Stimulated activated CD8-positive, alpha-beta memory T cell treated with anti-CD3 and anti-CD28 coated beads, Interleukin-12 subunit alpha, Interleukin-12 subunit beta, amount 100 ng/mL, for 24 hours (primary cell): ENCODE measurements around the gene NFIB.

Experiments used
- DNase-seq: peaks from one replicate; pipeline ENCODE4 v3.0.0-alpha.2; 2020; ENCODE audit errors: extremely low read depth

The NFIB gene

GRCh38 chr9:14306672-14307660 lies 7.0 kb downstream of the NFIB start:
- no peak for DNase-seq

- DNase-seq: no peak
Observed at GRCh38 chr9:14306188-14306587, 7.8 kb downstream of the NFIB start.

GRCh38 chr9:14304259-14304658 lies 9.7 kb downstream of the NFIB start:
- no peak for DNase-seq

- no peak for DNase-seq
Observed at GRCh38 chr9:14303521-14303920, 10.4 kb downstream of the NFIB start.

- no peak for DNase-seq
Observed at GRCh38 chr9:14303100-14303499, 10.8 kb downstream of the NFIB start.

GRCh38 chr9:14302405-14302804 lies 11.5 kb downstream of the NFIB start:
- DNase-seq: no peak

GRCh38 chr9:14301583-14302021 lies 12.3 kb downstream of the NFIB start:
- no peak for DNase-seq

GRCh38 chr9:14301006-14301405 lies 12.9 kb downstream of the NFIB start:
- DNase-seq: no peak

- no peak for DNase-seq
Observed at GRCh38 chr9:14300588-14300987, 13.4 kb downstream of the NFIB start.

GRCh38 chr9:14300040-14300439 lies 13.9 kb downstream of the NFIB start:
- no peak for DNase-seq

- no peak for DNase-seq
Observed at GRCh38 chr9:14298601-14299022, 15.3 kb downstream of the NFIB start.

- no peak for DNase-seq
Observed at GRCh38 chr9:14296495-14297113, 17.3 kb downstream of the NFIB start.

GRCh38 chr9:14294659-14295058 lies 19.3 kb downstream of the NFIB start:
- DNase-seq: no peak

- DNase-seq: no peak
Observed at GRCh38 chr9:14293801-14294200, 20.1 kb downstream of the NFIB start.

GRCh38 chr9:14292181-14292739 lies 21.7 kb downstream of the NFIB start:
- no peak for DNase-seq

GRCh38 chr9:14289916-14290315 lies 24.0 kb downstream of the NFIB start:
- DNase-seq: no peak

GRCh38 chr9:14288433-14288832 lies 25.5 kb downstream of the NFIB start:
- no peak for DNase-seq

- DNase-seq: no peak
Observed at GRCh38 chr9:14286121-14286520, 27.8 kb downstream of the NFIB start.

- no peak for DNase-seq
Observed at GRCh38 chr9:14283276-14283675, 30.7 kb downstream of the NFIB start.

- no peak for DNase-seq
Observed at GRCh38 chr9:14281876-14282275, 32.1 kb downstream of the NFIB start.

GRCh38 chr9:14281136-14281795 lies 32.7 kb downstream of the NFIB start:
- no peak for DNase-seq

GRCh38 chr9:14279671-14280070 lies 34.3 kb downstream of the NFIB start:
- no peak for DNase-seq
